ENCODE measurements around the gene GRIK1. TPM values are rescaled to one million over a fixed set of nuclear protein-coding genes. Genes with fewer than 3 reads are reported as not detected.

GRIK1 gene
- total RNA-seq, 1 experiment from 2014 or later = not detected

DNA sequence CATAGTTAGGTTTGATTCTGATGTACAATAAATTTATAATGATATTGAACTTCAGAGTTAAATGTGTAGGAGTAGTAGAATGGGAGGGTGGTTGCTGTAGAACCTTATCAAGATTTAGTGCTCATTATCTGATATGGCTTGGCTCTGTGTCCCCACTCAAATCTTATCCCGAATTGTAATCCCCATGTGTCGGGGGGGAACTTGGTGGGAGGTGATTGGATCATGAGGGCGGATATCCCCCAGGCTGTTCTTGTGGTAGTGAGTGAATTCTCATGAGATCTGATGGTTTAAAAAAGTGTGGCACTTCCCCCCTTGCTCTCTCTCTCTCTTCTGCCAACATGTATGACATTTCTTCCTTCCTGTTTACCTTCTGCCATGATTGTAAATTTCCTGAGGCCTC is 265.5 kb downstream of the GRIK1 start:
- Mint-ChIP-seq H3K4me1 (ENCODE audit: low read depth, unreplicated experiment) (peaks cover 8% of the 10 kb centered on the region), H3K27me3 (ENCODE audit: insufficient read depth, unreplicated experiment) (peaks cover 20% of the 10 kb centered on the region), H3K36me3 (ENCODE audit: insufficient read depth, unreplicated experiment) (no peaks in the 10 kb centered on the region), H3K9me3 (ENCODE audit: unreplicated experiment) (no peaks in the 10 kb centered on the region), H3K27ac (ENCODE audit: unreplicated experiment) (no peak overlapping the region), H3K4me3 (ENCODE audit: unreplicated experiment) (no peak overlapping the region)
- Histone ChIP-seq H3K36me3 (ENCODE audit: control insufficient read depth, insufficient read depth, low read length) (no peaks in the 10 kb centered on the region), H3K27me3 (replicated peaks; ENCODE audit: control insufficient read depth, insufficient read depth, low read length) (no peaks in the 10 kb centered on the region; the same call in none of the 2 replicates), H3K4me3 (ENCODE audit: low read depth, low read length) (no peak overlapping the region), H3K4me1 (peaks cover 10% of the 10 kb centered on the region), H3K9me3 (no peaks in the 10 kb centered on the region)
- DNase-seq = no peak
- no TSS peak for BruUV-seq (replicated peaks)
- TF ChIP-seq, protein P1, sequence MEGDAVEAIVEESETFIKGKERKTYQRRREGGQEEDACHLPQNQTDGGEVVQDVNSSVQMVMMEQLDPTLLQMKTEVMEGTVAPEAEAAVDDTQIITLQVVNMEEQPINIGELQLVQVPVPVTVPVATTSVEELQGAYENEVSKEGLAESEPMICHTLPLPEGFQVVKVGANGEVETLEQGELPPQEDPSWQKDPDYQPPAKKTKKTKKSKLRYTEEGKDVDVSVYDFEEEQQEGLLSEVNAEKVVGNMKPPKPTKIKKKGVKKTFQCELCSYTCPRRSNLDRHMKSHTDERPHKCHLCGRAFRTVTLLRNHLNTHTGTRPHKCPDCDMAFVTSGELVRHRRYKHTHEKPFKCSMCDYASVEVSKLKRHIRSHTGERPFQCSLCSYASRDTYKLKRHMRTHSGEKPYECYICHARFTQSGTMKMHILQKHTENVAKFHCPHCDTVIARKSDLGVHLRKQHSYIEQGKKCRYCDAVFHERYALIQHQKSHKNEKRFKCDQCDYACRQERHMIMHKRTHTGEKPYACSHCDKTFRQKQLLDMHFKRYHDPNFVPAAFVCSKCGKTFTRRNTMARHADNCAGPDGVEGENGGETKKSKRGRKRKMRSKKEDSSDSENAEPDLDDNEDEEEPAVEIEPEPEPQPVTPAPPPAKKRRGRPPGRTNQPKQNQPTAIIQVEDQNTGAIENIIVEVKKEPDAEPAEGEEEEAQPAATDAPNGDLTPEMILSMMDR (IDR thresholded peaks at IDR 0.05; ENCODE audit: insufficient read depth in 1 of 2, low read depth in 1 of 2, low read length in 1 of 2, severe bottlenecking in 1 of 2, unreplicated experiment in 1 of 2) = no peak
- intact Hi-C loops (cut with micrococcal nuclease; ENCODE audit: unreplicated experiment) = no loop called here
- ChIA-PET POLR2A (no interaction called here), CTCF (no interaction called here)

DNA sequence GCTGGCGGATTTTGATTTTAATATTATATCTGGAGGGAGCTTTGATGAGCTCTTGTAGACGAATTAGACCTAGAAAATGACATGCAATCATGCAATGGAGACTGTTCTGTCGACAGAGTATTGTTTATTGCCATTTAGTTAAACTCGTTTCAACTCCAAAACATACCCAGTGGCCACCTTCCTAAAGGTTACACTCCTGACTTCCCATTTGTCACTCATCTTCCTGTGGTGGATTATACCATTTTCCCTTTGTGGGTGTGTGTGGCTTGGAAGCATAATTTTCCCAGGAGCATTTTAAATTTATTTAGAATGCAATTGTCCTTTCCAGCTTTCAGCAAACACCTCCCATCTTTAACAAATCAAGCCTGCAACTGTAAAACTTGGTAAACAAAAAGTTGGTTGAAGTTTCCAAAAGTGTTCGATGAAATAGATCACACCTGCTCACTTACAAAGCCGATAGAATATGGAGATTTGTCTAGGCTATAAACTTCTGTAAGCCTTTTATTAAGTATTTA is 266.6 kb downstream of the GRIK1 start:
- peaks cover 12% of the 10 kb centered on the region for H3K4me1 Mint-ChIP-seq (ENCODE audit: low read depth, unreplicated experiment)
- no TSS peak for BruUV-seq (replicated peaks)
- no peaks in the 10 kb centered on the region for H3K9me3 ChIP-seq
- no peak for DNase-seq
- H3K27me3 ChIP-seq (replicated peaks; ENCODE audit: control insufficient read depth, insufficient read depth, low read length) = no peaks in the 10 kb centered on the region; the same call in 1 of the 2 replicates
- H3K4me3 Mint-ChIP-seq (ENCODE audit: unreplicated experiment) = no peak overlapping the region
- H3K4me1 ChIP-seq = peaks cover 15% of the 10 kb centered on the region
- no peaks in the 10 kb centered on the region for H3K36me3 ChIP-seq (ENCODE audit: control insufficient read depth, insufficient read depth, low read length)
- TF ChIP-seq, protein P1 (IDR thresholded peaks at IDR 0.05; ENCODE audit: insufficient read depth in 1 of 2, low read depth in 1 of 2, low read length in 1 of 2, severe bottlenecking in 1 of 2, unreplicated experiment in 1 of 2) = no peak
- intact Hi-C loops (cut with micrococcal nuclease; ENCODE audit: unreplicated experiment) = no loop called here
- H3K9me3 Mint-ChIP-seq (ENCODE audit: unreplicated experiment) = peaks cover 3% of the 10 kb centered on the region
- no peak overlapping the region for H3K4me3 ChIP-seq (ENCODE audit: low read depth, low read length)
- ChIA-PET POLR2A (no interaction called here), CTCF (interaction anchor here (0.5 kb wide), 1 partner anchor 312 kb away, joined by 3 read pairs; no protein-coding TSS in a partner anchor)
- peaks cover 20% of the 10 kb centered on the region for H3K27me3 Mint-ChIP-seq (ENCODE audit: insufficient read depth, unreplicated experiment)
- no peak overlapping the region for H3K27ac Mint-ChIP-seq (ENCODE audit: unreplicated experiment)
- H3K36me3 Mint-ChIP-seq (ENCODE audit: insufficient read depth, unreplicated experiment) = no peaks in the 10 kb centered on the region

DNA sequence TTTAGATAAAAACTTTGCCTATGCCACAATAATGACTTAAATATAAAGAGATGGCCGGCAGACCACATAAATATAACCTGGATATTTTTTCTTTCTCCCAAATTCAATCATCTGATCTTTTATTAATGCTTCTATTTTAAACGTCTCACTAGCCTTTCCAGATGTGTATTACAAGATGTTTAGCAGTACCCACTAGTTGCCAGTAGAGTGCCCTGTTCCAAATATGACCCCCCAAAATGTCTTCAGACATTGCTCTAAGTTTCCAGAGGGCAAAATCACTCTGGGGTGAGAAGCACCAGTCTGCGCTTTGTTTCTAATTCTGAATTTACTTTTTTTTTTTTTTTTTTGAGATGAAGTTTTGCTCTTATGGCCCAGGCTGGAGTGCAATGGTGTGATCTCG is 268.1 kb downstream of the GRIK1 start:
- peaks cover 21% of the 10 kb centered on the region for H3K27me3 Mint-ChIP-seq (ENCODE audit: insufficient read depth, unreplicated experiment)
- no TSS peak for BruUV-seq (replicated peaks)
- no peak overlapping the region for H3K27ac Mint-ChIP-seq (ENCODE audit: unreplicated experiment)
- peaks cover 10% of the 10 kb centered on the region for H3K9me3 Mint-ChIP-seq (ENCODE audit: unreplicated experiment)
- no peak overlapping the region for H3K4me3 Mint-ChIP-seq (ENCODE audit: unreplicated experiment)
- peaks cover 15% of the 10 kb centered on the region for H3K4me1 Mint-ChIP-seq (ENCODE audit: low read depth, unreplicated experiment)
- Histone ChIP-seq H3K36me3 (ENCODE audit: control insufficient read depth, insufficient read depth, low read length) (no peaks in the 10 kb centered on the region), H3K4me3 (ENCODE audit: low read depth, low read length) (no peak overlapping the region), H3K4me1 (peaks cover 15% of the 10 kb centered on the region), H3K27me3 (replicated peaks; ENCODE audit: control insufficient read depth, insufficient read depth, low read length) (no peaks in the 10 kb centered on the region), H3K9me3 (no peaks in the 10 kb centered on the region)
- no peak for DNase-seq
- H3K36me3 Mint-ChIP-seq (ENCODE audit: insufficient read depth, unreplicated experiment) = no peaks in the 10 kb centered on the region
- intact Hi-C loops (cut with micrococcal nuclease; ENCODE audit: unreplicated experiment) = loop anchor here (2.0 kb wide), 1 partner anchor 91 kb away; no protein-coding TSS in a partner anchor
- POLR2A ChIA-PET = no interaction called here
- TF ChIP-seq, protein P1 (IDR thresholded peaks at IDR 0.05; ENCODE audit: insufficient read depth in 1 of 2, low read depth in 1 of 2, low read length in 1 of 2, severe bottlenecking in 1 of 2, unreplicated experiment in 1 of 2) = no peak
- CTCF ChIA-PET = no interaction called here

All from Caco-2 (cell line).